ENCODE measurements around the gene C20orf204.

DNA sequence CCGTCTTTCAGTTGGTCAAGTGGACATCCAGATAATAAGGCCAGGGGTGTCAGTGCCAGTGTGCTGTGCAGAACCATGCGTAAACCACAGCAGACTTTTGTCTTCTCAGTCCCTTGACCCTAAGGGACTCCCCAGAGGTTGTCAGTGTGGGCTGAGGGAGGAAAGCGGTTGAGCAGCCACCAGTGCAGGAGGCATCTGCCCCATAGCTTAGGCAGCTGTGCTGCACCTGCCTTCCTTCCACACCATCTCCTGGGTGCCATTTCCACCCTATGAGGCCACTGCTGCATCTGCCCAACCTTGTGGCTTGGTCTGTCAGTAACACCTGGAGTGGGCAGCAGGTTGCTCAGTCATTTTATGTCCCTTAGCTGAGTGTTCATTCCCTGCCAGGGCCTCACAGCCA, 29.1 kb upstream of the C20orf204 start:
- TF ChIP-seq POLR2A (IDR thresholded peaks at IDR 0.05; ENCODE audit: control extremely low read depth in 1 of 2, low read depth in 2 of 2, low read length in 2 of 2) (no peak), CBX5 (IDR thresholded peaks at IDR 0.05; ENCODE audit: low read depth, low read length) (no peak), EZH2 (IDR thresholded peaks at IDR 0.05; ENCODE audit: low read depth, low read length, severe bottlenecking) (no peak), YY1 (IDR thresholded peaks at IDR 0.05; ENCODE audit: low read depth, low read length) (no peak)
- TF ChIP-seq, protein P1, sequence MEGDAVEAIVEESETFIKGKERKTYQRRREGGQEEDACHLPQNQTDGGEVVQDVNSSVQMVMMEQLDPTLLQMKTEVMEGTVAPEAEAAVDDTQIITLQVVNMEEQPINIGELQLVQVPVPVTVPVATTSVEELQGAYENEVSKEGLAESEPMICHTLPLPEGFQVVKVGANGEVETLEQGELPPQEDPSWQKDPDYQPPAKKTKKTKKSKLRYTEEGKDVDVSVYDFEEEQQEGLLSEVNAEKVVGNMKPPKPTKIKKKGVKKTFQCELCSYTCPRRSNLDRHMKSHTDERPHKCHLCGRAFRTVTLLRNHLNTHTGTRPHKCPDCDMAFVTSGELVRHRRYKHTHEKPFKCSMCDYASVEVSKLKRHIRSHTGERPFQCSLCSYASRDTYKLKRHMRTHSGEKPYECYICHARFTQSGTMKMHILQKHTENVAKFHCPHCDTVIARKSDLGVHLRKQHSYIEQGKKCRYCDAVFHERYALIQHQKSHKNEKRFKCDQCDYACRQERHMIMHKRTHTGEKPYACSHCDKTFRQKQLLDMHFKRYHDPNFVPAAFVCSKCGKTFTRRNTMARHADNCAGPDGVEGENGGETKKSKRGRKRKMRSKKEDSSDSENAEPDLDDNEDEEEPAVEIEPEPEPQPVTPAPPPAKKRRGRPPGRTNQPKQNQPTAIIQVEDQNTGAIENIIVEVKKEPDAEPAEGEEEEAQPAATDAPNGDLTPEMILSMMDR (IDR thresholded peaks at IDR 0.05; ENCODE audit: control extremely low read depth in 1 of 3, insufficient read depth in 1 of 3, low read depth in 1 of 3, low read length in 3 of 3) = no peak
